GM12801 (cell line): ENCODE data around the gene HS3ST5.

Experiments used
- CTCF ChIP-seq: IDR thresholded peaks from one replicate; pipeline ENCODE4 v1.5.1; 2011; ENCODE audit warnings: control low read depth; ENCODE audit not compliant: insufficient read length; ENCODE audit errors: extremely low read depth

The HS3ST5 gene

DNA sequence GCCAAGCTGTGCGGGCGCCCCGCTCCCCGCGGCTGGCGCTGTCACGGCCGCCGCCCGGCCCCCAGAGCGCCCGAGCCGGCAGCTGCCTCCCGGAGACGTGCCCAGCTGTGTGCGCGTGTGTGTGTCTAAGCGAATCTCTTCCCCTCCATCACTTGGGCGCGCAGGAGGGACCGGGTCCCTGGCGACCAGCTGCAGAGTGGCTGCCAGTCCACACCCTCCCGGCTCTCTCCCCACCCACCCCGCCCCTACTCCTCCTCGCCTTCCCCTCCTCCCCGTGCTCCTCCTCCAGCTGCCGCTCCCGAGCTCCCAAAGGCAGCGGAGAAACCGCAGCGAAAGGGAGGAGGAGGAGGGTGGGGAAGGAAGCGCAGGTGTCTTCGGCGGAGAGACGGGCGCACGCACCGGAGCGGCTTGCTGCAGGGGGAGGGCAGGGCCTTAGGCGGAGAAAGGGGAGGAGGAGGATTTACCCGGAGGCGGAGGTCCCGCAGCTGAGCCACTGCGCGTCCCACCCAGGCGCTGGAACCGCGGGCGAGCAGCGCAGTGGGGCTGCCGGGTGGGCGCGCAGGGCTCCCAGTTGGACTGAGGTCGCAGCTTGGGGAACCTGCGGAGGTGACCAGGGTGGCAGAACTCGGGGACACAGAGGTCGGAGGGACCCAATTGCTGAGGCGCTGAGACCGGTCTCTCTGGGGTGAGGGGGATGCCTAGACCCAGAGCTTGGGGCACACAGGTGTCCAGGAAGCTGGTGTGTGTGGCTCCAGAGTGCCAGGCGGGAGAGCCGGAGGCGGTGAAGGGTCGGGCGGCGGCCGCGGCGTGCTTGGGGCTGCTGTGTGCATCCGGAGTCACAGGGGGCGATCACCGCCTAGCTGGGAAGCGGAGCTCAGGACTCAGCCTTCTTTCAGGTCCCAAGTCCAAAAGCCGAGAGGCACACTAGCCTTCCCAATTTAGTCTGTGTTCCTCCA, at the start of gene HS3ST5:
HS3ST5 (minus strand) TSS at position 198 of the 956 bp plus-strand sequence. CDS start 280,178 bp downstream, outside the sequence.
- no peak for TF ChIP-seq CTCF

DNA sequence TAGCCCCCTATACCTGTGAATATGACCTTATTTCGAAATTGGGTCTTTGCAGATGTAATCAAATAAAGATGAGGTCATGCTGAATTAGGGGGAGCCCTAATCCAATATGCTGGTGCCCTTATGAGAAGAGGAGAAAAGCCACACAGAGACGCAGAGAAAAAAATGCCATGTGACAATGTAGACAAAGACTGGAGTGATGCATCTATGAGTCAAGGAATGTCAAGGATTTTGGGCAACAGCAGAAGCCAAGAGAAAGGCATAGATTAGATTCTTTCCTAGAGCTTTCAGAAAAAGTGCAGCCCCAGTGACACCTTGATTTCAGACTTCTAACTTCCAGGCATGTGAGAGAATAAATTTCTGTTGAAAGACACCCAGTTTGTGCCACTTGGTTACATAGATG, 47.4 kb upstream of the HS3ST5 start:
- no peak for TF ChIP-seq CTCF

DNA sequence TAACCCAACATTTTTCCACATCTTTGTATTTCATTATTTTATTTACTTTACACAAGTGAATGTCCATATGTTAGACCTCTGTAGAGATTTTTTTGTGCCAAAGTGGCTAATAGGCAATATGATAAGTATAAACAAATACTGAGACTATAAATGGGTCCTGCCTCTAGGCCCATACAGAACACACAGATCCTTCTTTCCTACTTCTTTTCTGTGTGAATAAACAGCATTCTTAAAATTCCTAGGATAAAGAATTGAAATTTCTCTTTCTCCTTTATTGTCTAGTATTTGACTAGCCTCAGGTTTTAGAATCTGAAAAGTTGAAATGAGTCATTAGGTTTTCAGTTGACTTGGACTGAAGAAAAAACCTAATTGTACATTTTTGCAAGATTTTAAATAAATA, 46.3 kb upstream of the HS3ST5 start:
- TF ChIP-seq CTCF = no peak

DNA sequence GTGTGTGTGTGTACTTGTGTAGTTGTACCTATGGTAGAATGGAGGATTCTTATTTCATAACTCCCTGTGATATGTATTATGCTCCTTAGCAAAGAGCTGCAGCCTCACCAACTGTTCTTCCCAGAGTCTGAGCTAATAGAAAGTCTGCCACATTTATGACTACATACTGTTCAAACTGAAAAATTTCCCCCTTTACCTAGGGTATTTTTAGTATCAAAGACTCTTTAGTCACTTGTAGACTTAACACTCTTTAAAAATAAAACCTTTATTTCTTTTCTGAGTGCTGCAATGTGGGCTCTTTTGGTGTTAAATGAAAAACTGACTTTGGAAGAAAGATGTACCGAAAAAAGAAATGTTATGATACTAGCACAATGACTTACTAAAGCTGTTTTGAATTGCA, 39.6 kb upstream of the HS3ST5 start:
- TF ChIP-seq CTCF = no peak

DNA sequence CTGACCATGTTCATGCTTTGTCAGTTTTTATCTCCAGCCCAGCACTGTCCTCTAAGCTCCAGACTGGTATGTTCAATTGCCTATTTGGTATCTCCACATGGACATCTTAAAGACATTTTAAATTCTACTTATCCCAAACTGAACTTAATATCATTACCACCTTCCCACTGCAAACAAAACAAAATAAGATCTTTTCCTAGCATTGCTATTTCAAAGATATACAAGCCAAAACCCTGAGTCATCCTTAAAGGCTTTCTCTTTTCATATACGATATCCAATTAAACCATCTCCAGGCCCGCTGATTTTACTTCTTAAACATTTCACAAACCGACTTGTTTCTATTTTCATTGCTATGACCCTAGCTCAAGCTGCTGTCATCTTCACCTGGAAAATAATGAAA, 35.1 kb upstream of the HS3ST5 start:
- TF ChIP-seq CTCF = no peak

DNA sequence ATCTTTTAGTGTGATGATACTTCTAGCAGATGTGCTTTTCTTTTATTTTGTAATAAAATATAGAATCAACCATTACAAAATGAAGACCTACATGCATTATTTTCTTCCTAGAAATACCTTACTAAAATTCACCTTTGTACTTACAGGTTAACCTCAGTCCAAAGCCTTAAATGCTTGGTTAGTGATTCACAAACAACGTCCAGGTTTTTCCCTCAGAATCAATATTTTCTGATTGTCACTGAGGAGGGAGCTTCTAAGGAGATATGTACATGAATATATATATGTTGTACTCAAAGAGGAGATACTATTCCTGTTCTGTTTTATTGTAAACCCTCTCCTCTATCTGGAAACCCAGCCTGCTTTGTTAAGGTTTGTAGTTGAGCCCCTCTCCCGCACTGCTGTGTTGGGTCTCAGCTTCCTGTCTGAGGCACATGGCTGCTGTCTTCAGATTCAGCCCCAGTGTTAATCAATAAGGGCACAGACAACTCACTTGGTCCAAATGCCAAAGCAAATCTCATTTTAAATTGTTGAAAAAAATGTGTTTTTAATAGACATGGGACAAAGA, 33.9 kb upstream of the HS3ST5 start:
- no peak for TF ChIP-seq CTCF

DNA sequence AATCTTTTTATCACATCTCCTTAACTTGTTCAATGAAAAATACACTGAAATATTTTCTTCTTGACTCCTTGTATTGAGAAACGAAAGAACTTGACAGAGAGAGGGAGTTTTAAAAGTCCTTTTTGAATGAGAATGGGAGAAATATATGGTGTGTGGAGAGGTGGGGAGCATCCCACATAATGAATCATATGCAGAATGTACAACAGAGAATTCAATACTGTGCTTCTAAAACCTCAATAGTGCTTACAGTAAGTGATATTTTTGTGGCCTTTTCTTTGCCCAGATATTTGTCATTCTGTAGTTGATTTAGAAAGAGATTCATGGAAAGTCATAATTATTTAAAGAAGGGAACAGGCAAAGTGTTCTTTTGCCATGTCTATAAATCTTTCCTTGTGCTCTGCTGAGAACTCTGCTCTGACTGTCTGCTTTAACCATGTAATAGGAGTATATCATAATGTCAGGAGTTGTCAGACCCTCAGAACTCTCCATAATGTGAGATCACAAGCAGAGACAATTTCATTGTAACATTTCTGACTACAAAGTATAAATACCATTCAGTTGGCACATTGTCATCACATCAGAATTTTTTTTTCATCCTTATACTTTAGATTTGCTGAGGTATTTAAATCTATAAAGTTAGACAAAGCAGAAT, 32.8 kb upstream of the HS3ST5 start:
- no peak for TF ChIP-seq CTCF
